ENCODE data around the gene CETN2. TPM values are rescaled to one million over a fixed set of nuclear protein-coding genes. Genes with fewer than 3 reads are reported as not detected.
"Not testable (repeated sequence)": the region's sequence is repeated elsewhere in the genome, so short reads cannot be mapped to it uniquely, and the experiment has no call there.

The CETN2 gene
- total RNA-seq, 5 donors from 2014 or later (not counting 1 experiment from before 2014, with no cell fraction given): 6.5 to 7.6 (median 6.9) TPM

DNA sequence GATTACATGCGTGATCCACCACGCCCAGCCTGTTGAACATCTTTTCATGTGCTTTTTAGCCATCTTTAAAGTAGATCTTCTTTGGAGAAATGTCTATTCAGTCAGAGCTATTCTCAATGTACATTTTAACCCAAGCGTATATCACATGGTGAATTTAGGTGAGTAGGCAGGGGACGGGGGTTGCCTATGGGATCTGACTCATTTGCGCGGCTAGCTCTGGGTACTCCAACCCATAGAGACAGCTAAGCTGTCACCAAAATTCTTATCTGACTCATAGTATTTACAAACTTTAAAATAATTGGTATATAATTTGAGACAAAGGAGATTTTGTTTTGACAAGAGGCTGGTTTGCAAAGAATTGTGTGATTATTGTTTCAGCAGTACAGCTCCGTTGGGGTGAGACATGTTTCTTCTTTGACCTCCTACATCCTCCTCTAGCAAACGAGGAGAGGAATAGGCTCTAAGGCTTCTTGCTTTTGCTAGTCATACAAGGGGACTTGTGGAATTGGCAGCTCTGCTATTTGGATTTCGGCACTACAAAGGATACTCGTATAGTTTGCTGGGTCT lies 12.3 kb upstream of the CETN2 start:
- Histone ChIP-seq H3K27ac (ENCODE audit: low read length) (no peak overlapping the region), H3K36me3 (ENCODE audit: control insufficient read depth in 2 of 2, extremely low read depth in 1 of 2, insufficient read depth in 1 of 2, low read length in 1 of 2) (no peaks in the 10 kb centered on the region), H3K4me3 (ENCODE audit: control insufficient read depth in 1 of 2, extremely low read depth in 1 of 2, low read length in 1 of 2) (no peak overlapping the region), H3K27me3 (replicated peaks in 1 of 2; ENCODE audit: control insufficient read depth in 2 of 2, extremely low read depth in 1 of 2, insufficient read depth in 2 of 2, low read length in 1 of 2) (no peaks in the 10 kb centered on the region), H3K4me1 (ENCODE audit: control insufficient read depth in 1 of 2, extremely low read depth in 1 of 2, insufficient read depth in 2 of 2, low read length in 2 of 2) (no peaks in the 10 kb centered on the region), H3K9me3 (no peaks in the 10 kb centered on the region)
- ChIA-PET POLR2A (no interaction called here), CTCF (no interaction called here)
- no peak for DNase-seq
- H3K9me3 Mint-ChIP-seq: no peaks in the 10 kb centered on the region
- 100% methylated on average over 1 of the region's 10 CpGs for WGBS (ENCODE audit: insufficient coverage)
- H3K4me1 Mint-ChIP-seq: peaks cover 5 to 11% (median 9%) of the 10 kb centered on the region in 3 donors
- no peak for ATAC-seq (replicated peaks in 1 of 4)
- no peaks in the 10 kb centered on the region for H3K27me3 Mint-ChIP-seq
- no peak overlapping the region for H3K27ac Mint-ChIP-seq
- no peak overlapping the region for H3K4me3 Mint-ChIP-seq
- peaks cover 14% of the 10 kb centered on the region for H3K36me3 Mint-ChIP-seq

DNA sequence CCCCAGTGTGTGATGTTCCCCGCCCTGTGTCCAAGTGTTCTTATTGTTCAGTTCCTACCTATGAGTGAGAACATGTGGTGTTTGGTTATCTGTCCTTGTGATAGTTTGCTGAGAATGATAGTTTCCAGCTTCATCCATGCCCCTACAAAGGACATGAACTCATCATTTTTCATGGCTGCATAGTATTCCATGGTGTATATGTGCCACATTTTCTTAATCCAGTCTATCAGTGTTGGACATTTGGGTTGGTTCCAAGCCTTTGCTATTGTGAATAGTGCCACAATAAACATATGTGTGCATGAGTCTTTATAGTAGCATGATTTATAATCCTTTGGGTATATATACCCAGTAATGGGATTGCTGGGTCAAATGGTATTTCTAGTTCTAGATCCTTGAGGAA lies 4.9 kb upstream of the CETN2 start:
- H3K4me1 ChIP-seq (ENCODE audit: control insufficient read depth in 1 of 2, extremely low read depth in 1 of 2, insufficient read depth in 2 of 2, low read length in 2 of 2): peaks cover 2 to 13% of the 10 kb centered on the region in 2 experiments
- DNase-seq; POLR2A ChIA-PET; H3K9me3 Mint-ChIP-seq; H3K27ac ChIP-seq (ENCODE audit: low read length); H3K4me3 ChIP-seq (ENCODE audit: control insufficient read depth in 1 of 2, extremely low read depth in 1 of 2, low read length in 1 of 2); H3K9me3 ChIP-seq; ATAC-seq (replicated peaks in 1 of 4); H3K4me3 Mint-ChIP-seq; H3K27ac Mint-ChIP-seq; H3K36me3 ChIP-seq (ENCODE audit: control insufficient read depth in 2 of 2, extremely low read depth in 1 of 2, insufficient read depth in 1 of 2, low read length in 1 of 2); H3K27me3 Mint-ChIP-seq; CTCF ChIA-PET; H3K27me3 ChIP-seq (replicated peaks in 1 of 2; ENCODE audit: control insufficient read depth in 2 of 2, extremely low read depth in 1 of 2, insufficient read depth in 2 of 2, low read length in 1 of 2): not testable (repeated sequence)
- Mint-ChIP-seq H3K4me1 (peaks cover 15 to 42% (median 34%) of the 10 kb centered on the region in 3 donors), H3K36me3 (peaks cover 21% of the 10 kb centered on the region)
- WGBS (ENCODE audit: insufficient coverage): no CpG with 5 or more reads among the region's 1 CpG

DNA sequence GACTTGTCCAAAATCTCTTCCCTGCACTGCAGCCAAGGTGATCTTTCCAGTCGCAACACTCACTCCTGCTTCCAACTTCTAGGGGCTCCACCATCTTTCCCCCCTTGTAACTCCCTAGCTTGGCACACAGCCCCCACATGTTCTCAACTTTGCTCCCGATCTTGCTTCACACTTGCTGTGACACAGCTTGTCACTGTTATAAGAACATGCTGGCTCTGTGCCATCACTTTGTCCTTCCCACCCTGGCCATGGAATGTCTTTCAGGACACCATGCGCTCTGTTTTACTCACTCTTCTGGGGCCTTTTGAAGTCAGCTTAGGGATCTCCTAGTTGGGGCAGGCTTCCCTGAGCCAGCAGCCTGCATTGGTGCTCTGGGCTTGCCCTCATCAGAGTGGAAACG lies 2.8 kb upstream of the CETN2 start:
- Histone ChIP-seq H3K9me3 (no peaks in the 10 kb centered on the region), H3K27ac (ENCODE audit: low read length) (no peak overlapping the region), H3K4me1 (ENCODE audit: control insufficient read depth in 1 of 2, extremely low read depth in 1 of 2, insufficient read depth in 2 of 2, low read length in 2 of 2) (peaks cover 2 to 20% of the 10 kb centered on the region in 2 experiments), H3K4me3 (ENCODE audit: control insufficient read depth in 1 of 2, extremely low read depth in 1 of 2, low read length in 1 of 2) (no peak overlapping the region), H3K27me3 (replicated peaks in 1 of 2; ENCODE audit: control insufficient read depth in 2 of 2, extremely low read depth in 1 of 2, insufficient read depth in 2 of 2, low read length in 1 of 2) (no peaks in the 10 kb centered on the region), H3K36me3 (ENCODE audit: control insufficient read depth in 2 of 2, extremely low read depth in 1 of 2, insufficient read depth in 1 of 2, low read length in 1 of 2) (no peaks in the 10 kb centered on the region)
- Mint-ChIP-seq H3K27me3 (no peaks in the 10 kb centered on the region), H3K36me3 (peaks cover 16% of the 10 kb centered on the region), H3K27ac (no peak overlapping the region), H3K9me3 (no peaks in the 10 kb centered on the region), H3K4me1 (peaks cover 14 to 39% (median 36%) of the 10 kb centered on the region in 3 donors), H3K4me3 (peak overlapping the region in 1 of 3 donors; percentile 85)
- no peak for ATAC-seq (replicated peaks in 1 of 4)
- 100% methylated on average over 2 of the region's 4 CpGs for WGBS (ENCODE audit: insufficient coverage)
- POLR2A ChIA-PET: interaction anchor here in 1 of 2 donors (0.6 kb wide), 1 partner anchor 1516 kb away, joined by 3 read pairs; no protein-coding TSS in a partner anchor
- no peak for DNase-seq
- CTCF ChIA-PET: no interaction called here

DNA sequence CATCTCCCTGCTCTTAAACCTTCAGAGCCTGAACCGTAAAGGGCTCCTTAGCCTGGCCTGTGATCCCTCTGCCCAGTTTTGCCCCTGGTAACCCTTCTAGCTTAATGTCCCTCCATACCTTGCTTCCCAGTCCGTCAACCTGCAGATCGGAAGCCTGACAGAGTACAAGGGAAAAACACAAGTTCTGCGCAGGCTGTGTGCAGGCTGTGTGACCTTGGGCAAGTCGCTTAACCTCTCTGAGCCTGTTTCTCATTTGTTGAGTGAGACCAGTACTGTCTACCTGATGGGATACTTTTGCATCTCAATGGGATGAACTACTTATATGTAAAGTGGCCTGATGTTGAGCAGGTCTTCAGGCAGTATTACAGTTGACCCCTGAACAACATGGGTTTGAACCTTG lies 2.0 kb upstream of the CETN2 start:
- DNase-seq: no peak
- CTCF ChIA-PET: interaction anchor here in 1 of 2 donors (1.0 kb wide), 1 partner anchor 12 kb away, joined by 3 read pairs; no protein-coding TSS in a partner anchor
- POLR2A ChIA-PET: no interaction called here
- H3K4me3 Mint-ChIP-seq: peak overlapping the region; percentile 85 to 95 (median 91)
- Histone ChIP-seq H3K9me3 (no peaks in the 10 kb centered on the region), H3K4me1 (ENCODE audit: control insufficient read depth in 1 of 2, extremely low read depth in 1 of 2, insufficient read depth in 2 of 2, low read length in 2 of 2) (peaks cover 2 to 20% of the 10 kb centered on the region in 2 experiments), H3K27me3 (replicated peaks in 1 of 2; ENCODE audit: control insufficient read depth in 2 of 2, extremely low read depth in 1 of 2, insufficient read depth in 2 of 2, low read length in 1 of 2) (no peaks in the 10 kb centered on the region), H3K36me3 (ENCODE audit: control insufficient read depth in 2 of 2, extremely low read depth in 1 of 2, insufficient read depth in 1 of 2, low read length in 1 of 2) (no peaks in the 10 kb centered on the region), H3K4me3 (ENCODE audit: control insufficient read depth in 1 of 2, extremely low read depth in 1 of 2, low read length in 1 of 2) (no peak overlapping the region), H3K27ac (ENCODE audit: low read length) (no peak overlapping the region)
- no peak for ATAC-seq (replicated peaks in 1 of 4)
- H3K9me3 Mint-ChIP-seq: no peaks in the 10 kb centered on the region
- peaks cover 14% of the 10 kb centered on the region for H3K36me3 Mint-ChIP-seq
- peaks cover 10 to 35% (median 31%) of the 10 kb centered on the region in 3 donors for H3K4me1 Mint-ChIP-seq
- no peaks in the 10 kb centered on the region for H3K27me3 Mint-ChIP-seq
- H3K27ac Mint-ChIP-seq: peak overlapping the region in 1 of 2 donors; percentile 63
- no CpG with 5 or more reads among the region's 5 CpGs for WGBS (ENCODE audit: insufficient coverage)

DNA sequence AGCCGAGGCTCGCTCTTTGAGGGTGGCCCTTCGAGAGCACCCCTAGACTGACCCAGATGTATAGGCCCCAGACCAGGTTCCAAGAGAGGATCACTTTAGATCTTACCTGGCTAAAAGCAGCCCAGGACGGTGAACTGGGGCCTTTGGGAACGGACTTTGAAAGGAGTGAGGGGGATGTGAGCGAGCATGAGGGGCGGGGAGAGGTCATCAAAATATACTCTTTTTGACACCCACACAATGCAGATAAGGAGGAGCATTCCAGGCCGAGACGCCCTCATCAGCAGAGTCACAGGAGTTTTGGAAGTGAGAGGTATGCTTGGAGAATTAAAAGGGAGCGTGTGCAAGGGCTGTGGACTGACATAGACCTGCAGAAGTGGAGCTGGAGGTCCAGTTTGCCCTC lies 834 bp upstream of the CETN2 start:
- Mint-ChIP-seq H3K36me3 (peaks cover 13% of the 10 kb centered on the region), H3K27ac (peak overlapping the region in 1 of 2 donors; percentile 88), H3K4me1 (peaks cover 10 to 35% (median 31%) of the 10 kb centered on the region in 3 donors), H3K27me3 (peaks cover 0 to 3% of the 10 kb centered on the region in 2 donors), H3K9me3 (no peaks in the 10 kb centered on the region), H3K4me3 (peak overlapping the region; percentile 85 to 95 (median 91))
- DNase-seq: no peak
- POLR2A ChIA-PET: interaction anchor here in 1 of 2 donors (0.5 kb wide), 1 partner anchor 109 kb away, joined by 3 read pairs; no protein-coding TSS in a partner anchor
- no peaks in the 10 kb centered on the region for H3K36me3 ChIP-seq (ENCODE audit: control insufficient read depth in 2 of 2, extremely low read depth in 1 of 2, insufficient read depth in 1 of 2, low read length in 1 of 2)
- CTCF ChIA-PET: no interaction called here
- no peak for ATAC-seq (replicated peaks in 1 of 4)
- peaks cover 2 to 20% of the 10 kb centered on the region in 2 experiments for H3K4me1 ChIP-seq (ENCODE audit: control insufficient read depth in 1 of 2, extremely low read depth in 1 of 2, insufficient read depth in 2 of 2, low read length in 2 of 2)
- peak overlapping the region; percentile 49 to 68 for H3K4me3 ChIP-seq (ENCODE audit: control insufficient read depth in 1 of 2, extremely low read depth in 1 of 2, low read length in 1 of 2)
- H3K27me3 ChIP-seq (replicated peaks in 1 of 2; ENCODE audit: control insufficient read depth in 2 of 2, extremely low read depth in 1 of 2, insufficient read depth in 2 of 2, low read length in 1 of 2): no peaks in the 10 kb centered on the region
- 0% methylated on average over 3 of the region's 10 CpGs for WGBS (ENCODE audit: insufficient coverage)
- H3K9me3 ChIP-seq: no peaks in the 10 kb centered on the region
- H3K27ac ChIP-seq (ENCODE audit: low read length): peak overlapping the region; percentile 3

DNA sequence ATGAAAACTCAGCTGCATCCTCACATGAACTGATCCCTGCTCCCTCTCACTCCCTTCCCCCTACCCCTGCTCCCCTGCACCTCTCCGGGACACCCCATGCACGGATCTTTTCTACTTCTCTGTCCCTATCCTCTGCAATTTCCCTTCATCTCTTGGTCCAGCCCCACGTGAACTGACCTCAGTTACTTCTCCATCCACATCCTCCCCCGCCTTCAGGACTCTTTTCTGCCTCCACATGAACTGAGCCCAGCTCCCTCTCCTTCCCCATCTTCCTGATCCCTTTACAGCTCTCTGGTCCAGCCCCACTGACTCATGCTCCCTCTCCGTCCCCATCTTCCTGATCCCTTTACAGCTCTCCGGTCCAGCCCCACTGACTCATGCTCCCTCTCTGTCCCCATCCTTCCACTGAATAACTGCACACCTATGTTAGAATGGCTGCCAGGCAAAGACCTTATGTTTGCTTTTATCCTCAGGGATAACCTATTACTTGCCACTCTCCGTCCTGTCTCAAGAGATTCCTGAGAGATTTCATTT lies 5.6 kb downstream of the CETN2 start:
- H3K4me3 Mint-ChIP-seq: no peak overlapping the region
- peaks cover 0 to under 1% of the 10 kb centered on the region in 2 experiments for H3K4me1 ChIP-seq (ENCODE audit: control insufficient read depth in 1 of 2, extremely low read depth in 1 of 2, insufficient read depth in 2 of 2, low read length in 2 of 2)
- peaks cover 3% of the 10 kb centered on the region for H3K36me3 Mint-ChIP-seq
- peaks cover 8 to 19% of the 10 kb centered on the region in 2 donors for H3K27me3 Mint-ChIP-seq
- H3K9me3 ChIP-seq: no peaks in the 10 kb centered on the region
- WGBS (ENCODE audit: insufficient coverage): 48% methylated on average over 4 of the region's 7 CpGs
- CTCF ChIA-PET: no interaction called here
- H3K27ac Mint-ChIP-seq: no peak overlapping the region
- H3K4me3 ChIP-seq (ENCODE audit: control insufficient read depth in 1 of 2, extremely low read depth in 1 of 2, low read length in 1 of 2): no peak overlapping the region
- ATAC-seq (replicated peaks in 1 of 4) (no peak), DNase-seq (no peak)
- peaks cover 0 to 9% of the 10 kb centered on the region in 2 experiments for H3K27me3 ChIP-seq (replicated peaks in 1 of 2; ENCODE audit: control insufficient read depth in 2 of 2, extremely low read depth in 1 of 2, insufficient read depth in 2 of 2, low read length in 1 of 2)
- no peaks in the 10 kb centered on the region for H3K36me3 ChIP-seq (ENCODE audit: control insufficient read depth in 2 of 2, extremely low read depth in 1 of 2, insufficient read depth in 1 of 2, low read length in 1 of 2)
- H3K9me3 Mint-ChIP-seq: no peaks in the 10 kb centered on the region
- H3K27ac ChIP-seq (ENCODE audit: low read length): no peak overlapping the region
- POLR2A ChIA-PET: no interaction called here
- peaks cover 0 to under 1% (median under 1%) of the 10 kb centered on the region in 3 donors for H3K4me1 Mint-ChIP-seq

Measured in T-cell (primary cell).